ENCODE results near the gene ABL2.

DNA sequence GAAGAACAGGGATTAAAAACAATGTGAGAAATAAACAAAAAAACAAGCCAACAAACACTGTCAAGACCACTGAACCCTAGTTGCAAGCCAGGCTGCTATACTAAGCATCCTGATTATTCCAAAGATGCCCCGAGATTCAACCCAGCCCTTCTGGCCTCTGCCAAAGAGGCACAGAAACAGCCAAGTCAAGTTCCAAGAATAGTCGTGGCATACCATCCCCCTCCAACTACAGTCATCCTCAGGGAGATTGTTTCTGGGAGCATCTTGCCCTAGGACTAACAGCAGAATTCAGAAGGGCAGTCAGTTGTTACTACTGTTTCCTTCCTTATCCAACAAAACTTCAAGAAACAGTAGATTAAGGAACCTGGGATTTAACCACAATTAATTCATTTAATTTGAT is 52.3 kb downstream of the ABL2 start:
- TF ChIP-seq, protein P1, sequence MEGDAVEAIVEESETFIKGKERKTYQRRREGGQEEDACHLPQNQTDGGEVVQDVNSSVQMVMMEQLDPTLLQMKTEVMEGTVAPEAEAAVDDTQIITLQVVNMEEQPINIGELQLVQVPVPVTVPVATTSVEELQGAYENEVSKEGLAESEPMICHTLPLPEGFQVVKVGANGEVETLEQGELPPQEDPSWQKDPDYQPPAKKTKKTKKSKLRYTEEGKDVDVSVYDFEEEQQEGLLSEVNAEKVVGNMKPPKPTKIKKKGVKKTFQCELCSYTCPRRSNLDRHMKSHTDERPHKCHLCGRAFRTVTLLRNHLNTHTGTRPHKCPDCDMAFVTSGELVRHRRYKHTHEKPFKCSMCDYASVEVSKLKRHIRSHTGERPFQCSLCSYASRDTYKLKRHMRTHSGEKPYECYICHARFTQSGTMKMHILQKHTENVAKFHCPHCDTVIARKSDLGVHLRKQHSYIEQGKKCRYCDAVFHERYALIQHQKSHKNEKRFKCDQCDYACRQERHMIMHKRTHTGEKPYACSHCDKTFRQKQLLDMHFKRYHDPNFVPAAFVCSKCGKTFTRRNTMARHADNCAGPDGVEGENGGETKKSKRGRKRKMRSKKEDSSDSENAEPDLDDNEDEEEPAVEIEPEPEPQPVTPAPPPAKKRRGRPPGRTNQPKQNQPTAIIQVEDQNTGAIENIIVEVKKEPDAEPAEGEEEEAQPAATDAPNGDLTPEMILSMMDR (IDR thresholded peaks at IDR 0.05), result no peak
- TF ChIP-seq POLR2A (IDR thresholded peaks at IDR 0.05; ENCODE audit: low read depth) (no peak), POLR2AphosphoS5 (IDR thresholded peaks at IDR 0.05) (peak; percentile 58 to 63)
